ENCODE measurements around the gene GSDMA.

Gene GSDMA

GRCh38 chr17:39962642-39963220 lies at the start of gene GSDMA:
Gene GSDMA, plus strand, starts transcription at chr17:39963004. Its CDS starts 2,684 bp downstream, at chr17:39965688.
- DNase-seq, result no peak

GRCh38 chr17:39913989-39914388 lies 48.8 kb upstream of the GSDMA start:
- no peak for DNase-seq

- no peak for DNase-seq
Measured at GRCh38 chr17:39915559-39915958, 47.2 kb upstream of the GSDMA start.

GRCh38 chr17:39916918-39917317 lies 45.9 kb upstream of the GSDMA start:
- no peak for DNase-seq

DNA sequence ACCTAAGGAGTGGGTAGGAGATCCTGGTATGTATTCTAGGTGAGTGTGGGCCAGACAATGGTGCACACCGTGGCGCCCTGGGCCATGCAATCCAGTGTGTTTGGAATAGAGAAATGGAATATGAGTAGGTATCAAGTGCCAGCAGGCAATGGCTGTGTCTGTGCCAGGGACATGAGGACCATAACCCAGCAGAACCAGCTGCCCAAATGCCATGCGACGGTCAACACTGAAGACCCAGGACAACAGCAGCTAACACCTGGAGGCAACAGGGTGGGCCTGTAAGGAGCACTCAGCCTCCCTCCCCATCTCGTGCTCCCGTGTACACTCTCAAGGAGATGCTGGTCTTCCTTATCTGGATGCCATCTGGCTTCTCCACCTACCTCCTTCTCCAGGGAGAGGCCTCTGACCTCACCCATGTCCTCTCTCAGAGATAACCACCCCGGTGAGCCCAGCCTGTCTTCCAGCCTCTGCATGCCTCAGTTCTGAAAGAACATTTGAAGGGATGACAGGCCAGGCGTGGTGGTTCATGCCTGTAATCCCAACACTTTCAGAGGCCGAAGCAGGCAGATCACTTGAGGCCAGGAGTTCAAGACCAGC lies 43.6 kb upstream of the GSDMA start:
- no peak for DNase-seq

GRCh38 chr17:39920218-39921210 lies 42.3 kb upstream of the GSDMA start:
- no peak for DNase-seq

DNA sequence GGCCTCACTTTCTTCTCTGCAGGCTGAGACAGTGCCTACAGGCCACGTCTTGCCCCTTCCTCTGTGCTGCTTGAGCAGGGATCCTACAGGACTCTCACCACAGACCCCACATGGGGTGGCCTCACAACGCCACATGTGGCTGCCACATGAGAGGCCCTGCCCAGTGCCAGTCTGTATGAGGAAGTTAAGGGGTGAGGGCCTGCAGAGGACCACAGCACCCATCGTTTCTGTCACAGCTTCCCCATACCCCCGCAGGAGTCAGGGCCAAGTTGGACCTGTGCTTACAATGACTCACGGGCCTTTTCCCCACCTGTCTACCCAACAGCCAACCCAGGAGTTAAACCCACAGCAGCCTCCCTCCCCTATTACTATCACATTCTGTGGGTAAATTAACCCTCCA lies 41.5 kb upstream of the GSDMA start:
- DNase-seq, result no peak

GRCh38 chr17:39922006-39922405 lies 40.8 kb upstream of the GSDMA start:
- DNase-seq, result no peak

DNA sequence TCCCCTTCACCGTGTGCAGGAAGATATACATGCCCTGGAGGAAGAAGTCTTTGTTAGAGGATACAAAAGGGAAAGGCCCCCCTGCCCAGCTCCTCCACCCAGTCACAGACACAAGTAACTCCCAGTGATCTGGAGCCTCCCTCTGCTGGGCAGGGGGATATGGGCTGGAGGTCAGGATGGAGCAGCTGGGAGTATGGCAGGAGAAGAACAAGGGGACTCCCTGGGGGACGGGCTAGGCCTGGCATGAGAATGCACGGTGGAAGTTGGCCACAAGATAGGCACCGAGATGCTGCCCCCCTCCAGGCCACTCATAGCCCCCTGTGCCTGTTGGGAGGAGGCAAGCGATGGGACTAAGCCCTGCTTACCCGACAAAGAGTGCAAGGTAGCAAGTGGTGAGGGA lies 39.6 kb upstream of the GSDMA start:
- no peak for DNase-seq

- no peak for DNase-seq
Measured at GRCh38 chr17:39923836-39924690, 38.7 kb upstream of the GSDMA start.

DNA sequence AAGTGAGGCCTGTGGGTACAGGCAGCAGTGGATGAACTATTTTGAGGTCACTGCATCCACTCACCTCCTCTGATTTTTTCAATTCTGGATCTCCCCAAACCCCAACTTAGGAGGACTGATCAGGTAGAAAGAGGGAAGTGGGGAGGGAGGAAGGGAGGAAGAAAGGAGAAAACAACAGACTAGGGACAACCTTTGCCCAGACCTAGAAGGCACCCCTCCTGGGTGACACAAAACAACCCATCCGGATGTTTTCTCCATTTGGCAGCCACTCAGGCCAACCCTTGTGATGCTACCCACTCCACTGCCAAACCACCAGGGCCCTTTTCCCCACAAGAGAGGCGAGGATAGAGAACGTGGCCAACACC lies 38.1 kb upstream of the GSDMA start:
- no peak for DNase-seq

DNA sequence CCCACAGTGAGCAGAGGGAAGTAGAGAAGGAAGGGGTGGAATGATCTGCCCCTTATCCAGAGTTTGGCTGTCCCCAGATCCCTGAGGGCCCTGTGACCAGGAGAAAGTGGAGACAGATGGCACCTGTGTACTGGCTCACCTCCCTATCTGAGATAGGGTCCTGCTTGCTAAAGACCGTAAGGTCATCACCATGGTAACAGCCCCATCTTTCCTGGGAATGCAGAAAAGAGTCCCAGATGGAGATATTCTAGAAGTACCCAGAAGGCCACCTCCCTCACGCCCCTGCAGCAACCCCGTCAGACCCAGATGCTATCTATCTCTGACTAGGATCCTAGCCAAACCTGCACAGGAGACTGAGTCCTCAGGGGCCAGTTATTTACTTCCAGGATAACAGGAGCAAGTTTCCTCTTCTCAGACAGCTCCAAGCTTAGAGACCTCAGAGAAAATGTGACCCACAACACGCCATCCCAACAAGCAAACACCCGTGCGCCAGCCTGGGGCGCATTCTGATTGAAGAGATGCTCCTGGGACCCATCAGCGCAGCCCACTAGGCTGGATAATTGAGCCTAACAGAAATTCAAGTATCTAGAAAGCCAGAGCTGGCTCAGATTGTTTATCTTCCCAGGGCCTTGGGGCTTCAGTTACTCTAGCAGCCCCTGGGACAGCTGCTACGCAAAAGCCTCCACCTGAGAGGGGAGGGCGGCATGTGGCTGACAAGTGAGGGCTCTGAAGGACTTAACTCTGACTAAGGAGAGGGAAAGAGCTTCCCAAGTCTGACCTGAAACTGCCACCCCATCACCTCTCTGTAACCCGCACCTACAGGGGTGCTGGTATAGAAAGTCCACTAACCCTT lies 37.3 kb upstream of the GSDMA start:
- peak; percentile 49 for DNase-seq

- no peak for DNase-seq
Measured at GRCh38 chr17:39926135-39926587, 36.6 kb upstream of the GSDMA start.

DNA sequence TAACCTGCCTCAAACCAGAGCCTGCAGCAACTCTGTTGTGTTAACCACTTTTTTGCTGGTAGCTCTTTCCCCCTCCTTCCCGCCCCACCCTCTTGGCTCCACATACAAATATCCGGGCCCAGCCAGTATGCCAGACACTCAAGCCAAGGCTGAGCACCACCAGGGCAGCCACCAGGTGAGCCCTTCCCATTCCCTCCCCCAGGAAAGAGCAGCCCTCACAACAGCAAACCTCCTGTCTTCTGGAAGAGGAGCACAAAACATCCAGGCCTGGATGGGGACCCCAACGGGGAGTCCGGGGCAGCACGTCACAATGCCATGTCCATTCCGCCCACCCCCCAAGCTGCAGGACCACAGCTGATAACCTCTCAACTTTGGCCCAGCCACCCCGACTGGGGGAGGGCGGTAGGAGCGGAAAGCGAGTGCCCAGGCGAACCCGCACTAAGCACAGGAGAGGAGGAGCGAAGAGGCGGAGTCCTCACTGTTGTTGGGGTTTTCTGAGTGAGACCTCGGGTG lies 36.2 kb upstream of the GSDMA start:
- DNase-seq, result no peak

DNA sequence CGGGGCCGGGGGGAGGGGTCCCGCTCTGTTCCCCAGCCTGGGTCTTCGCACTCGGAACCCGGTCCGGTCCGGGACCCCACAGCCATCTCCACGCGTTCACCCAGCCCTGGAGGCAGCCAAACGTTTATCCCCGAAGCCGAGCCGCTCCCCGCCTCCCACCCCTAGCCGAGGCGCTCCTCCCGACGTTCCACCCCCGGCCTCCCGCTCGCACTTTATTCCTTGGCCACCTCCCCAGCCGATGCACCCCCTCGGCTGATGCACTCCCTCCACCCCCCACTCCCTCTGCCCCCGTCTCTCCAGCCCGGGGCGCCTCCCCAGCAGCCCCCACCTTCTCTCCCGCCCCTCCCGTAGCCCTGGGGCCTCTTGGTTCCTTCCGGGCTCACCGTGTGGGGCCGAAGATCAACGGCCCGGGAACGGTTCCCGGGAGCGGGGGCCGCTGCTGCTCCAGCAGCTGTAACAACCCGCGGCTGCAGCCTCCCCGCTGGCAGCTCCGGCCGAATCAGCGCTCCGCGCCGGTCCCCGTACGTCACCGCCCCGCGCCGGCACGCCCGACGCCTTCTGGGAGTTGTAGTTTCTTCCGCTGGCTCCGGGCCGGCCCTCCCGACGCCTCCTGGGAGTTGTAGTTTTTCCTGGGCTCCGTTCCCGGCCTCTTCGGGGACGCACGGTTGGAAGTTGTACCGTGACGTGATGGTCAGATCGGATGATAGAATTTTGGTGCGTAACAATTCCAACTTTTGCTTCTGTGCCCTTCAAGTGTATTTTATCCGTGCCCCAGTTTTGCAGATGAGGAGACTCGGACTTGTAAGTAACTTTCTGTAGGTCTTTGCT lies 35.5 kb upstream of the GSDMA start, which contains the start of the genes LRRC3C and ORMDL3:
TSS of gene LRRC3C (plus strand) at position 632 of the 828 bp plus-strand sequence. CDS start 13,792 bp downstream, outside the sequence.
TSS of gene ORMDL3 (minus strand) at position 501 of the 828 bp plus-strand sequence. CDS start 3,398 bp downstream, outside the sequence.
- peak; percentile 68 for DNase-seq

DNA sequence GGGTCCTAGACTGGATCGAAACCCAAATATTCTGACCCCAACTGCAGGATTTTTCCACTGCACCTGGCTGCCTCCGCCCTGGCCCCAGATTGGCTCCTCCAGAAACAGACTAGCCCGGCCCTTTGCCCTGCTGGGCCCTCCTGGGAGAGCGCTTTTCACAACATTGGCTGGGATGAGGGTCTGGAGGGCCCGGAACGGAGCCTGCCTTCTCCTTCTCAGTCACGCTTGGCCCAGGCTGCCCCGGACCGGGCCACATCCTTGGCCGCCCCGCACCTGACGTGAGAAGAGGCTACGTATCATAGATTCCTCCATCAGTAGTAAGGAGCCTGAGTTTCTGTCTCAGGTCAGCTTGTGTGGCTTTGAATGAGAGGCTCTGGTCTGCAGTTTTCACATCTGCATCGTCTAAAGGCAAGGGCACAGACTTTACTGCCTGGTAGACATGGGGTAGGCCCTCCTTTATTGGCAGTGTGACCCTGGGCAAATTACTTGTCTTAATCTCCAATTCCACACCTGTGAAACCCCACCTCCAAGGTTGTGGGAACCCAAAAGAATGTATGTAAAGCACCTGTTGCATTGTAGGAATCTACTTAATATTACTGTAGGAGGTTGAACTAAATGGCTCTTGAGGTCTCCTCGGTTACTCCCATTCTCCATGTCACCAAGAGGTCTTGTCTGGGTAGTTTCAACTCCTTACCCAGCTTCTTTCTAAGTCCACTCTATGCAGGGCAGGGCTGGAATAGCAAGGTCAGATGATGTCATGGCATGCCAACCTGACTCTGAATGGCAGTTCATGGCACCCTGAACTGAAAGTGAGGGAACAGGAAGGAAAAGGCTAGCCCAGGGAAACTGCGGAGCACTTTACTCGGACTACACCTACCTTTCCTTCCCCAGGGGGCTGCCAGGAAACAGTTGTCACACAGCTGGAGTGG lies 34.6 kb upstream of the GSDMA start:
- DNase-seq, result no peak

GRCh38 chr17:39928858-39929645 lies 33.8 kb upstream of the GSDMA start:
- DNase-seq, result no peak

Measured in NCI-H1436 treated with DMSO at 0.1 percent for 48 hours (cell line).